Endothelial cell of hepatic sinusoid (primary cell): Measurements from ENCODE around the gene GDF15.
"Not testable (repeated sequence)": the region's sequence is repeated elsewhere in the genome, so short reads cannot be mapped to it uniquely, and the experiment has no call there.

Experiments used
- in situ Hi-C: cut with HindIII; loops from 2 replicates; pipeline ENCODE4 v1.10.0; 2017; ENCODE audit warnings: low sequenced_read_pairs

Gene GDF15

GRCh38 chr19:18363787-18364186 is 22.2 kb upstream of the GDF15 start:
- in situ Hi-C loops = no loop called here

DNA sequence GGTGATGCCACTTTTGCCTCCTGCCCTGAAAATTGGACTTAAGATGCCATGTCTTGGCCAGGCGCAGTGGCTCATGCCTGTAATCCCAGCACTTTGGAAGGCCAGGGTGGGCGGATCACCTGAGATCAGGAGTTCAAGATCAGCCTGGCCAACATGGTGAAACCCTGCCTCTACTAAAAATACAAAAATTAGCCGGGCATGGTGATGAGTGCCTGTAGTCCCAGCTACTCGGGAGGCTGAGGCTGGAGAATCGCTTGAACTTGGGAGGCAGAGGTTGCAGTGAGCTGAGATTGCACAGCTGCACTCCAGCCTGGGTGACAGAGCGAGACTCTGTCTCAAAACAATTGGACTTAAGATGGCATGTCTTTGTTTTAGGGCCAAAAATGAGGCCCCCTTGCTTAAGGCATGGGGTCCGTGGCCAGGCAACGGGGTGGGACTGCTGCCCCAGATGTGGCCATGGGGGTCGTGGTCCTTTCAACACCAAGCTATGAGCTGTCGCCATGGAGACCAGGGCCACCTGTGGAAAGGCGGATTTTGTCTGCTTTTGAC is 21.6 kb upstream of the GDF15 start:
- in situ Hi-C loops = not testable (repeated sequence)

GRCh38 chr19:18364826-18365528 is 21.0 kb upstream of the GDF15 start:
- in situ Hi-C loops = no loop called here

DNA sequence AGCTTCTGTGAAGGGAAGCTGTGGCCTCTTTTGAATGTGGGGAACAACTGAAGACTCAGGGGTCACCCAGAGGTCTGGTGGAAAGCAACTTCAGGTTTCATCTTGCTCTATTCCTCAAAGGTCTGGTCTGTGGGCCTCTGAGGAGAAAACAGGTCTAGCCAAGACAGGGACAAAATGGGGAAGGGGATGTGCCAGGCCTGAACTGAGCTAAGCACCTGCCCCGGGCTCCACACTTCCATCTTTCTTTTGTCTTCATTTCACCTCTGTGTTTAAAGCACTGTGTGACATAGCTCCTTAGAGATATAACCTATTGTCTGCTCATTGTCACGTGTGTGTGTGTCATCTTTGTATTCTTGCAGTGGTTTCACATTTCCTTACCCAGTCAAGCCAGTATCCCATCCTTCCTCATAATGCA is 19.9 kb upstream of the GDF15 start:
- in situ Hi-C loops = no loop called here

DNA sequence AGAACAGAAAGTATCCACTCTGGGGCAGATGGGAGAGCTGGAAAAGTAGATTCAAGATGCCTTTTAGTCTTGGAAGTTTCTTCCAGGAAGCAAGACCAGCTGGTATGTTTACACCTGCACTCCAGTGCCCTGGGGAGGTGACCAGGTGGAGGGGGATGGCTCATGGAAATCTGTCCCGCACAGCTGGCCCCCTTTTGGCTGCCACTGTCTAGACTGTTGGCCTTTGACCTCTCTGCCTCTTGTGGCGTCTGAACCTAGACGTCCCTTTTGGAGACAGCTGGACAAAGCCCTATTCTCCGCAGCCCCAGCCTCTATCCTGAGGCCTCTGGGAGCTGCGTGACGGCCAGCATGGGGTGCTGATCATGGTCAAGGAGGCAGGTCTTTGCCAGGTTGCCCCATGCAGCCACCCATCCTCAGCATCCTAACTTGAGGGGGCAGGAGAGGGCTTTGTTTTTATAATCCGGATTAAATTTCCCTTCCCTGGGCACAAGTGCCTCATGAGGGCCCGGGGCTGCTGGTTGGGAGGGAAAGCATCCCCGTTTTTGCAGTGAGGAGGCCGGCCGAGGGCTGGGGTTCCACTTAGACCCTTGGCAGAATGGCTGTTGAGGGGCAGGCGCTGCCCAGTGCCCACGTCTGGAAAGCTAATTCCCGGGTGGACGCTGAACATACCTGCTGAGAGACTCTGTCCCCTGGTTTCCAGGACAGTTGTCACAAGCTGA is 17.3 kb upstream of the GDF15 start:
- in situ Hi-C loops = no loop called here

DNA sequence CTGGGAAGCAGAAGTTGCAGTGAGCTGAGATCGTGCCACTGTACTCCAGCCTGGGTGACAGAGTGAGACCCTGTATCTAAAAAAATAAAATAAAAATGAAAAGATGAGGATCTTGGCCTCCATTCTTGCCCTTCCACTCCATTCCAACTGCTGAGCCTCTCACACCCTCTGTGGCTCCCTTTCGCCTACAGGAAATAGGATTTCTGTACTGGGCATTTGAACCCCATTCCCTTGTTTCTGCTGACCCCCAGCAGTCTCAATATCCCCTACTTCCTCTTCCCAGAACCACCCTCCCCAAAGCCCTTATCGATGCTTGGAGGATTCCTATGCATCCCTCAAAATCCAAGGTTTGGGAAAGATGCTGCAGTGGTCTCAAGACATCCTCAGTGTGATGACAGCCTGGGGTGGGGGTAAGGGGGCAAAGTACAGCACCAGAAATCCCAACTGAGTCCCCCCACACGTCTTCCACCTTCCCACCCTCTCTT is 12.5 kb upstream of the GDF15 start:
- in situ Hi-C loops = no loop called here

DNA sequence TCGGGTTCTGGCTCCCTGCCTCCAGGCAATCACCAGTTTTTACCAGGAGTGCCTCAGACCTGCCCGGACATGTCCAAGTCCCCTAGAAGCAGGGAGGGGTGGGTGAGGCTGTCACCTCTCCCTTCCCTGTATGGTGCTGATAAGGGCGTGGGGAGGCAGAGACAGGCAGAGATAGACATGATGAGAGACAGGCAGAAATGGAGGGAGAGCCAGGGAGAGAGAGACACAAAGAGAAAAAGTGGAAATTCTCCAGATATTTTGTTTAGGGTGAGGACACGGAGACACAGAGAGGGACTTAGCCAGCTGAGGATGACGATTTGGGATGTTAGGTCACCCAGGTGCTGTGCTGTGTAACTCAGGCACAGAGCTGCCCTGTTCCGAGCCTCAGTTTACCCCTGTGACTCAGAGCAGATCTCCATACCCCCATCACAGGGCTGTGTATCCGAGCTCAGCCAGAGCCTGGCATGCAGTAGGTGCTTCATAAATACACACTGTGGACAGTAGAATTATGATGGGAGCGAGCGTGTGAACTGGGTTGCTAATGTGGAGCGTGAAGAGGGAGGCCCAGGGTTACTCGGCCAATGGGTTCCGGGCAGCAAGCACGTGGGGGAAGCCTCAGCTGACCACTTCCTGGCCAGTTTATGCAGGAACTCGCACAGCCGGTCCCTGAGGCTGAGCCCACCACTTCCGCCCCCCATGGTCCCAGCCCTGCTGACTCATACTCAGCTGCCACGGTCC is 11.9 kb upstream of the GDF15 start:
- in situ Hi-C loops = no loop called here

DNA sequence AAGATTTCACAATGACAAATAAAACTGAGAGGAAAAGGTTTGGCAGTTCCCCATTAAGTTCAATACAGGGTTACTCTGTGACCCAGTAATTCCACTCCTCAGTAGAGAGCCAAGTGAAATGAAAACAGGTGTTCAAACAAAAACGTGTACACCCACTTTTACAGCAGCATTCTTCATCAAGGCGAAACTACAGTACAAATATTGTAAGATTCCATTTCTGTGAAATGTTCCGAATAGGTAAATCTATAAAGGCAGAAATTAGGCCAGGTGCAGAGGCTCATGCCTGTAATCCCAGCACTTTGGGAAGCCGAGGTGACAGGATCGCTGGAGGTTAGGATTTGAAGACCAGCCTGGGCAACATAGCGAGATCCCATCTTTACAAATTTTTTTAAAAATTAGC is 8.9 kb upstream of the GDF15 start:
- in situ Hi-C loops = no loop called here

- in situ Hi-C loops = no loop called here
Observed at GRCh38 chr19:18379803-18380747, 5.9 kb upstream of the GDF15 start.

- in situ Hi-C loops = no loop called here
Observed at GRCh38 chr19:18380843-18381242, 5.1 kb upstream of the GDF15 start.

- in situ Hi-C loops = not testable (repeated sequence)
Observed at GRCh38 chr19:18383622-18384021, 2.3 kb upstream of the GDF15 start.

GRCh38 chr19:18384775-18385174 is 1.2 kb upstream of the GDF15 start:
- in situ Hi-C loops = no loop called here

DNA sequence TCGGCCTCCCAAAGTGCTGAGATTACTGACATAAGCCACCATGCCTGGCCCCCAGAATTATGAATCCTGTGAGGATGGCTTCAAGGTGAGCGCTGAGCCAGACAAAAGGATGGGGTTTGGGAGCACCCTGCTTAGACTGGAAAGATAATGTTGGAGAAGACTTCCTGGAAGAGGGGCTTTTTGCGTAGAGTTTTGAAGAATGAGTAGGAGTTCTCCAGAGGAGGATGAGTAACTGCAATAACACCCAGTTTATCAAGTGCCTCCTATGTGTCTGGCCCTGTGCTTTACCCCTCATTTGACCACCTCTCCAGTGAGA is 641 bp upstream of the GDF15 start:
- in situ Hi-C loops = no loop called here

- in situ Hi-C loops = no loop called here
Observed at GRCh38 chr19:18386543-18387271, 749 bp downstream of the GDF15 start.

- in situ Hi-C loops = no loop called here
Observed at GRCh38 chr19:18388100-18388959, 2.4 kb downstream of the GDF15 start.

DNA sequence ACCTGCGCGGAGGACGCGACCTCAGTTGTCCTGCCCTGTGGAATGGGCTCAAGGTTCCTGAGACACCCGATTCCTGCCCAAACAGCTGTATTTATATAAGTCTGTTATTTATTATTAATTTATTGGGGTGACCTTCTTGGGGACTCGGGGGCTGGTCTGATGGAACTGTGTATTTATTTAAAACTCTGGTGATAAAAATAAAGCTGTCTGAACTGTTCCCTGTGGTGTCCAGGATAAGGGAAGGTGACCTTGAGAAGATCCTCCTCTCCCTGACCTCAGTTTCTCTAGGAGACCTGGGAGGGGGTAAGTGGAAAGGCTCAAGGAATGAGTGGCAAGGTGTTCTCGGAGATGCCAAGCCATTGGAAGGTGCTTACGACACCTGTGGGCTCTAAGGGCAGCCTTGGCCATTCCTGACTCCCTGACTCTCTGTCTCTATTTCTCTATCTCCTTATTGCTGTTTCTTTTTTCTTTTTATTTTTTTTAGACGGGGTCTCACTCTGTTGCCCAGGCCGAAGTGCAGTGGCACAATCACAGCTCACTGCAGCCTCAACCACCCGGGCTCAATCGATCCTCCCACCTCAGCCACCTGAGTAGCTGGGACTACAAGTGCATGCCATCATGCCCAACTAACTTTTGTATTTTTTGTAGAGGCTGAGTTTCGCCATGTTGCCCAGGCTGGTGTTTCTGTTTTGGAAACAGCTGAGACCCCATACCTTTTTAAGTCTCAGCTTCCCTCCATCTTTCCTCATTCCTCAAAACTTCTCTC is 3.2 kb downstream of the GDF15 start:
- in situ Hi-C loops = no loop called here

DNA sequence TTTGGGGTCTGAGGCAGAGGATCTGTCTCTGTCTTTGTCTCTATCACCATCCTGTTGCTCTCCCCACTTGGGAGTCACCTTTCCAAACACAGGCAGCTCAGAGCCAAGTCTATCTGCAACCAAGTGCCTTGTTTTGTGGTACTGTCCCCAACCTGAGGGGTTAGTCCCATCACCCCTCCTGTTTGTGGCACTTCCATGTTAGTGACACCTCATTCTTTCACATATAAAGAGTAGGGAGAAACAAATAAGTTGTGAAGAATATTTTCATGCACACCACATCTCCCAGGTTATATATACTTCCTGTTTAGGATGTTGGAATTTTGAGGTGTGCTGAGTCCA is 3.7 kb downstream of the GDF15 start:
- in situ Hi-C loops = loop anchor here (10.0 kb wide), 2 partner anchors 125 to 195 kb away; partner anchors contain the start of gene MPV17L2
